Cardiac septum (tissue), 1 donor: ENCODE data around the gene SH3TC1. TPM values are rescaled to one million over a fixed set of nuclear protein-coding genes. Genes with fewer than 3 reads are reported as not detected.
A peak's percentile ranks its signal among the peaks of the same experiment; 100 is the strongest.

Experiments
- DNase-seq: peaks from one replicate; pipeline ENCODE4 v3.0.0-alpha.2; 2020; ENCODE audit warnings: low spot score
- intact Hi-C: fragments of 100-400 bp; cut with DNase I; formaldehyde crosslinking; loops from one replicate; pipeline ENCODE4 v1.14.0; 2022
- long read RNA-seq: library from polyadenylated mRNA; unstranded; transcript quantifications from one replicate; pipeline ENCODE4 v2.0.0, GENCODE V29; 2021
- total RNA-seq: library from RNA; stranded (reverse); fragmentation: NEBNext Ultra II Directional; extraction: Animal tissue kit (Norgen Biotek cat#: 25700); gene quantifications from one replicate; pipeline ENCODE4 v1.2.1, GENCODE V29; 2021
- donor health status: DM: no; HTN: no; CAD: no.

Gene SH3TC1
- total RNA-seq = 16.5 TPM
- long read RNA-seq, full-length matches to known transcripts = 6 of 22 reads
- long read RNA-seq, partial matches to known transcripts = 7 of 22 reads
- long read RNA-seq, other reads (novel, unspliced or antisense) = 9 of 22 reads

GRCh38 chr4:8198906-8199593 is at the start of gene SH3TC1:
Gene SH3TC1, plus strand, starts transcription at chr4:8199290. Its CDS starts 5,905 bp downstream, at chr4:8205195.
- intact Hi-C loops = no loop called here
- peak; percentile 96 for DNase-seq

- no peak for DNase-seq
- intact Hi-C loops = no loop called here
These were observed 49.4 kb upstream of the SH3TC1 start for GRCh38 chr4:8149664-8150063.

- DNase-seq = no peak
- intact Hi-C loops = no loop called here
These were observed 48.7 kb upstream of the SH3TC1 start for GRCh38 chr4:8150152-8151090.

GRCh38 chr4:8151165-8151650 is 47.9 kb upstream of the SH3TC1 start:
- DNase-seq = no peak
- intact Hi-C loops = no loop called here

GRCh38 chr4:8152090-8152864 is 46.8 kb upstream of the SH3TC1 start:
- DNase-seq = no peak
- intact Hi-C loops = no loop called here

GRCh38 chr4:8152865-8153257 is 46.2 kb upstream of the SH3TC1 start:
- intact Hi-C loops = no loop called here
- DNase-seq = no peak

- intact Hi-C loops = no loop called here
- DNase-seq = no peak
These were observed 45.6 kb upstream of the SH3TC1 start for GRCh38 chr4:8153441-8153840.

- intact Hi-C loops = loop anchor here (5.0 kb wide), 1 partner anchor 103 kb away; no protein-coding TSS in a partner anchor
- no peak for DNase-seq
These were observed 44.0 kb upstream of the SH3TC1 start for GRCh38 chr4:8155048-8155447.

GRCh38 chr4:8155660-8156421 is 43.2 kb upstream of the SH3TC1 start:
- intact Hi-C loops = loop anchor here (5.0 kb wide), 1 partner anchor 104 kb away; no protein-coding TSS in a partner anchor
- DNase-seq = no peak

- DNase-seq = no peak
- intact Hi-C loops = loop anchor here (5.0 kb wide), 1 partner anchor 104 kb away; no protein-coding TSS in a partner anchor
These were observed 42.5 kb upstream of the SH3TC1 start for GRCh38 chr4:8156617-8157016.

GRCh38 chr4:8157496-8157895 is 41.6 kb upstream of the SH3TC1 start:
- no peak for DNase-seq
- intact Hi-C loops = loop anchor here (5.0 kb wide), 1 partner anchor 105 kb away; no protein-coding TSS in a partner anchor

GRCh38 chr4:8157944-8158709 is 41.0 kb upstream of the SH3TC1 start:
- no peak for DNase-seq

GRCh38 chr4:8158710-8159536 is 40.2 kb upstream of the SH3TC1 start, which contains the start of gene ABLIM2:
Gene ABLIM2, minus strand, starts transcription at chr4:8158813. Its CDS starts 124 bp downstream, at chr4:8158689.
- intact Hi-C loops = loop anchor here (5.0 kb wide), 1 partner anchor 107 kb away; no protein-coding TSS in a partner anchor
- peak; percentile 98 for DNase-seq

More at GRCh38 chr4:8157944-8158709, 41.0 kb upstream of the SH3TC1 start:
- intact Hi-C loops = loop anchor here (5.0 kb wide), 1 partner anchor 106 kb away; no protein-coding TSS in a partner anchor

GRCh38 chr4:8159537-8160232 is 39.4 kb upstream of the SH3TC1 start:
- intact Hi-C loops = loop anchor here (5.0 kb wide), 1 partner anchor 107 kb away; no protein-coding TSS in a partner anchor
- DNase-seq = no peak

GRCh38 chr4:8160233-8160560 is 38.9 kb upstream of the SH3TC1 start:
- no peak for DNase-seq
- intact Hi-C loops = no loop called here

GRCh38 chr4:8160572-8160971 is 38.5 kb upstream of the SH3TC1 start:
- intact Hi-C loops = no loop called here
- DNase-seq = no peak
